ENCODE data around the gene SLC2A13.
A peak's percentile ranks its signal among the peaks of the same experiment; 100 is the strongest.

SLC2A13 gene

DNA sequence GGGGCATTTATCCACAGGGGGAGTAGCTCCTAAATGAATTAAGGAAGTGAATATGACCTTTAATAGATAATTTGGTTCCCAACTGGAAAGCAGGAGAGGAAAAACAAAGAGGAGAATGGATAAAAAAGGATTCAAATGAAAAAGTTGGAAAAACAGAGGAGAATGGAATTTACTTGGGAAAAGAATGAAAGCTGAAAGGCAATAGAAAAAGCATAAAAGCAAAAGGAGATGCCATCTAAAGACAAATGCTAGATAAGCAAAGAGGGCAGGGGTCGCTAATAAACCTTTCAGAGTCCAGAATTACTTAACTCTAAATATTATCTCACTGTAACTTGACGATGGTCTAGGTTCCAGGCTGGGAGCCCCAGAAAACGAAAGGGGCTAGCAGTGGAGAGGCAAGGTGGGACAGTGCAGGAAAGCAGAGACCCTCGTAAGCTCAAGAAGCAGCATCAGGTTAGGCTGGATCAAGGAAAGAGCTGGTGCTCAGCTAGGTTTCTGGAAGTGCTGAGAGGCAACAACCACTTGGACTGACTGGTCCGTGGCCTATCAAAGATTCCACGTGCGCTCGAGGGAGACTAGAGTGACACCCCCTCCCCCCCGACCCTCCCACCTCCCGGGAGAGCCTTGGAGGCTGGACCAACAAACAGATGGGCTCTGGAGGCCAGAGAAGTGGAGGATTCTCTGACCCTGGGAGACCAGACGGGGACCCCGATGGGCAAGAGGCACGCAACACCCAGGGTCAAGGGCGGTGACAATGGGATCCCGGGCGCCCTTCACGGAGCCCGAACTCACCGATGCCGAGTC is 1.2 kb downstream of the SLC2A13 start:
- H3K9me3 ChIP-seq (ENCODE audit: control insufficient read depth, insufficient read depth, low read depth, low read length), result no peaks in the 10 kb centered on the region
- peaks cover 13% of the 10 kb centered on the region; the same call in 1 of the 2 replicates for H3K4me1 ChIP-seq (ENCODE audit: control insufficient read depth, insufficient read depth, low read length)
- peak overlapping the region; percentile 70; the same call in 1 of the 2 replicates for H3K27ac ChIP-seq (ENCODE audit: extremely low read depth, low read depth, low read length)
- POLR2A ChIA-PET, result interaction anchor here (1.0 to 1.2 kb wide), 2 partner anchors 18 to 120 kb away, joined by 3 read pairs; partner anchors contain the start of gene LRRK2
- TF ChIP-seq ZNF677 (tag by site-specific recombination; IDR thresholded peaks at IDR 0.05) (no peak), ZBTB1 (tag by site-specific recombination; IDR thresholded peaks at IDR 0.05) (0 out of 2 replicates have a peak, but pooled peaks have one; percentile 42), KLF1 (tag by site-specific recombination; IDR thresholded peaks at IDR 0.05) (0 out of 2 replicates have a peak, but pooled peaks have one; percentile 5), IKZF3 (tag by site-specific recombination; IDR thresholded peaks at IDR 0.05) (peak; percentile 67; the same call in 1 of the 2 replicates), KLF9 (tag by site-specific recombination; IDR thresholded peaks at IDR 0.05; ENCODE audit: low read depth) (peak; percentile 31; the same call in 1 of the 2 replicates), GLIS1 (tag by site-specific recombination; IDR thresholded peaks at IDR 0.05) (peak; percentile 37; the same call in 1 of the 2 replicates), ZNF175 (tag by site-specific recombination; IDR thresholded peaks at IDR 0.05) (no peak), SETDB1 (IDR thresholded peaks at IDR 0.05; ENCODE audit: insufficient read length, low read length) (no peak), SP3 (tag by site-specific recombination; IDR thresholded peaks at IDR 0.05) (peak; percentile 61), ZNF121 (tag by site-specific recombination; IDR thresholded peaks at IDR 0.05) (no peak), ZSCAN30 (tag by site-specific recombination; IDR thresholded peaks at IDR 0.05) (peak; percentile 37; the same call in 1 of the 2 replicates), KLF16 (tag by site-specific recombination; IDR thresholded peaks at IDR 0.05) (0 out of 2 replicates have a peak, but pooled peaks have one; percentile 44), ZNF292 (tag by site-specific recombination; IDR thresholded peaks at IDR 0.05; ENCODE audit: borderline replicate concordance, low read depth) (0 out of 2 replicates have a peak, but pooled peaks have one; percentile 4), PRDM1 (tag by site-specific recombination; IDR thresholded peaks at IDR 0.05) (peak; percentile 93)
- TF ChIP-seq, protein P1, sequence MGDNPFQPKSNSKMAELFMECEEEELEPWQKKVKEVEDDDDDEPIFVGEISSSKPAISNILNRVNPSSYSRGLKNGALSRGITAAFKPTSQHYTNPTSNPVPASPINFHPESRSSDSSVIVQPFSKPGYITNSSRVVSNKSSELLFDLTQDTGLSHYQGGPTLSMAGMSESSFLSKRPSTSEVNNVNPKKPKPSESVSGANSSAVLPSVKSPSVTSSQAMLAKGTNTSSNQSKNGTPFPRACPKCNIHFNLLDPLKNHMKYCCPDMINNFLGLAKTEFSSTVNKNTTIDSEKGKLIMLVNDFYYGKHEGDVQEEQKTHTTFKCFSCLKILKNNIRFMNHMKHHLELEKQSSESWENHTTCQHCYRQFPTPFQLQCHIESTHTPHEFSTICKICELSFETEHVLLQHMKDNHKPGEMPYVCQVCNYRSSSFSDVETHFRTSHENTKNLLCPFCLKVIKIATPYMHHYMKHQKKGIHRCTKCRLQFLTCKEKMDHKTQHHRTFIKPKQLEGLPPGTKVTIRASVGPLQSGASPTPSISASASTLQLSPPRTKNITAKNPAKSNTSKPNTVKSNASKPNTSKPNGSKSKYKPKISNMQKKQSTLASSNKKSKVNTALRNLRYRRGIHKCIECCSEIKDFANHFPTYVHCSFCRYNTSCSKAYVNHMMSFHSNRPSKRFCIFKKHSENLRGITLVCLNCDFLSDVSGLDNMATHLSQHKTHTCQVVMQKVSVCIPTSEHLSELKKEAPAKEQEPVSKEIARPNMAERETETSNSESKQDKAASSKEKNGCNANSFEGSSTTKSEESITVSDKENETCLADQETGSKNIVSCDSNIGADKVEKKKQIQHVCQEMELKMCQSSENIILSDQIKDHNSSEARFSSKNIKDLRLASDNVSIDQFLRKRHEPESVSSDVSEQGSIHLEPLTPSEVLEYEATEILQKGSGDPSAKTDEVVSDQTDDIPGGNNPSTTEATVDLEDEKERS (tag by site-specific recombination; IDR thresholded peaks at IDR 0.05), result peak; percentile 68; the same call in 1 of the 2 replicates
- TF ChIP-seq, protein P2, sequence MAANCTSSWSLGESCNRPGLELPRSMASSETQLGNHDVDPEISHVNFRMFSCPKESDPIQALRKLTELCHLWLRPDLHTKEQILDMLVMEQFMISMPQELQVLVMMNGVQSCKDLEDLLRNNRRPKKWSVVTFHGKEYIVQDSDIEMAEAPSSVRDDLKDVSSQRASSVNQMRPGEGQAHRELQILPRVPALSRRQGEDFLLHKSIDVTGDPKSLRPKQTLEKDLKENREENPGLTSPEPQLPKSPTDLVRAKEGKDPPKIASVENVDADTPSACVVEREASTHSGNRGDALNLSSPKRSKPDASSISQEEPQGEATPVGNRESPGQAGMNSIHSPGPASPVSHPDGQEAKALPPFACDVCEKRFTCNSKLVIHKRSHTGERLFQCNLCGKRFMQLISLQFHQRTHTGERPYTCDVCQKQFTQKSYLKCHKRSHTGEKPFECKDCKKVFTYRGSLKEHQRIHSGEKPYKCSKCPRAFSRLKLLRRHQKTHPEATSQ (tag by site-specific recombination; IDR thresholded peaks at IDR 0.05), result no peak
- TF ChIP-seq, protein P3, sequence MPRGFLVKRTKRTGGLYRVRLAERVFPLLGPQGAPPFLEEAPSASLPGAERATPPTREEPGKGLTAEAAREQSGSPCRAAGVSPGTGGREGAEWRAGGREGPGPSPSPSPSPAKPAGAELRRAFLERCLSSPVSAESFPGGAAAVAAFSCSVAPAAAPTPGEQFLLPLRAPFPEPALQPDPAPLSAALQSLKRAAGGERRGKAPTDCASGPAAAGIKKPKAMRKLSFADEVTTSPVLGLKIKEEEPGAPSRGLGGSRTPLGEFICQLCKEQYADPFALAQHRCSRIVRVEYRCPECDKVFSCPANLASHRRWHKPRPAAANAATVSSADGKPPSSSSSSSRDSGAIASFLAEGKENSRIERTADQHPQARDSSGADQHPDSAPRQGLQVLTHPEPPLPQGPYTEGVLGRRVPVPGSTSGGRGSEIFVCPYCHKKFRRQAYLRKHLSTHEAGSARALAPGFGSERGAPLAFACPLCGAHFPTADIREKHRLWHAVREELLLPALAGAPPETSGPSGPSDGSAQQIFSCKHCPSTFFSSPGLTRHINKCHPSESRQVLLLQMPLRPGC (tag by site-specific recombination; IDR thresholded peaks at IDR 0.05), result 0 out of 2 replicates have a peak, but pooled peaks have one; percentile 28
- TF ChIP-seq, protein P4, sequence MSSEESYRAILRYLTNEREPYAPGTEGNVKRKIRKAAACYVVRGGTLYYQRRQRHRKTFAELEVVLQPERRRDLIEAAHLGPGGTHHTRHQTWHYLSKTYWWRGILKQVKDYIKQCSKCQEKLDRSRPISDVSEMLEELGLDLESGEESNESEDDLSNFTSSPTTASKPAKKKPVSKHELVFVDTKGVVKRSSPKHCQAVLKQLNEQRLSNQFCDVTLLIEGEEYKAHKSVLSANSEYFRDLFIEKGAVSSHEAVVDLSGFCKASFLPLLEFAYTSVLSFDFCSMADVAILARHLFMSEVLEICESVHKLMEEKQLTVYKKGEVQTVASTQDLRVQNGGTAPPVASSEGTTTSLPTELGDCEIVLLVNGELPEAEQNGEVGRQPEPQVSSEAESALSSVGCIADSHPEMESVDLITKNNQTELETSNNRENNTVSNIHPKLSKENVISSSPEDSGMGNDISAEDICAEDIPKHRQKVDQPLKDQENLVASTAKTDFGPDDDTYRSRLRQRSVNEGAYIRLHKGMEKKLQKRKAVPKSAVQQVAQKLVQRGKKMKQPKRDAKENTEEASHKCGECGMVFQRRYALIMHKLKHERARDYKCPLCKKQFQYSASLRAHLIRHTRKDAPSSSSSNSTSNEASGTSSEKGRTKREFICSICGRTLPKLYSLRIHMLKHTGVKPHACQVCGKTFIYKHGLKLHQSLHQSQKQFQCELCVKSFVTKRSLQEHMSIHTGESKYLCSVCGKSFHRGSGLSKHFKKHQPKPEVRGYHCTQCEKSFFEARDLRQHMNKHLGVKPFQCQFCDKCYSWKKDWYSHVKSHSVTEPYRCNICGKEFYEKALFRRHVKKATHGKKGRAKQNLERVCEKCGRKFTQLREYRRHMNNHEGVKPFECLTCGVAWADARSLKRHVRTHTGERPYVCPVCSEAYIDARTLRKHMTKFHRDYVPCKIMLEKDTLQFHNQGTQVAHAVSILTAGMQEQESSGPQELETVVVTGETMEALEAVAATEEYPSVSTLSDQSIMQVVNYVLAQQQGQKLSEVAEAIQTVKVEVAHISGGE (tag by site-specific recombination; conservative IDR thresholded peaks at IDR 0.05; ENCODE audit: low read depth), result no peak
- TF ChIP-seq, protein P5, sequence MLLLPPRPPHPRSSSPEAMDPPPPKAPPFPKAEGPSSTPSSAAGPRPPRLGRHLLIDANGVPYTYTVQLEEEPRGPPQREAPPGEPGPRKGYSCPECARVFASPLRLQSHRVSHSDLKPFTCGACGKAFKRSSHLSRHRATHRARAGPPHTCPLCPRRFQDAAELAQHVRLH (tag by site-specific recombination; IDR thresholded peaks at IDR 0.05), result peak; percentile 18; the same call in 1 of the 2 replicates
- H3K36me3 ChIP-seq (ENCODE audit: control insufficient read depth in 2 of 2, insufficient read depth in 1 of 2, low read length in 2 of 2), result no peaks in the 10 kb centered on the region
- peak overlapping the region; percentile 81 for H3K4me3 ChIP-seq (ENCODE audit: low read depth, low read length)
- CTCF ChIA-PET, result interaction anchor here (1.1 to 2.4 kb wide), 3 partner anchors 10 to 93 kb away, joined by 6 to 15 read pairs (median 7); no protein-coding TSS in a partner anchor

Data from HEK293 (cell line).